ENCODE data around the gene ANTKMT.

DNA sequence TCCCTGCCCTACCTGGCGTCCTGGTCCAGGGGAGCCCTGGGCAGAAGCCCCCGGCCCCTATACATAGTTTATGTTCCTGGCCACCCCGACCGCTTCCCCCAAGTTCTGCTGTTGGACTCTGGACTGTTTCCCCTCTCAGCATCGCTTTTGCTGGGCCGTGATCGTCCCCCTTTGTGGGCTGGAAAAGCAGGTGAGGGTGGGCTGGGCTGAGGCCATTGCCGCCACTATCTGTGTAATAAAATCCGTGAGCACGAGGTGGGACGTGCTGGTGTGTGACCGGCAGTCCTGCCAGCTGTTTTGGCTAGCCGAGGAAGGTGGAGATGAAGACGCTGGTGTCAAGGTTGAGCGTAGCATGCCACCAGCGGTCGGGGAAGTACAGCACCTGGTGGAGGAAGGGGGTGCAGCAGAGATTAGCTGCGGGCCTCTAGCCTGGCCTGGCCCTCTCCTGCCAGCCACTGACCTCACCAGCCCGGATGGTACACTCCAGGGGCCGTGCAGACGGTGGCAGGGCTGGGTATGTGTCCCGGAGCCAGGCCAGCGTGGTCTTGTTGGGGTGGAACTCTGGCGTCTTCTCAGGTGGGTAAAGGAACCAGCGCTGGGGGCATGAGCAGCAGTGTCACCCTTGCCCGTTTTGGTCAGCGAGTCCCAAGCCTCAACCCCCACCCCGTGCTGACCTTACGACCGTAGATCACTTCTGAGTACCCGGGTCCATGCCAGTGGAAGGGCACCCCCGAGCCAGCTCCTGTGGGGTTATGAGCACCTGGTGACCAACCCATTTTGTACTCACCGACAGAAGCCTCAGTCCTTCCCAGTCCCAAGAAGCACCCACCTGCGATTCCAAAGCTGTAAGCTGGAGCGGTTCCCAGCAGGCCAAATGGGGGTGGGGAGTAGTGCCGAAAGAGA is 38.2 kb upstream of the ANTKMT start:
- TF ChIP-seq CTCF (IDR thresholded peaks at IDR 0.05; ENCODE audit: control extremely low read depth in 1 of 3, insufficient read depth in 1 of 3, low read depth in 1 of 3, low read length in 3 of 3) (no peak), FOSL1 (IDR thresholded peaks at IDR 0.05; ENCODE audit: insufficient read depth, low read depth, low read length) (no peak), MAX (IDR thresholded peaks at IDR 0.05) (no peak)
